Testis (tissue), 2 donors: ENCODE data around the gene CDH4.

Source experiments
- CTCF ChIP-seq, 3 experiments: fragments of 450-650 bp in 2 of 3; fragments of 200-600 bp in 1 of 3; sonication (generic) in 1 of 3; IDR thresholded peaks; one replicate each; pipeline ENCODE4 v1.5.1; 2016 to 2019; ENCODE audit warnings: antibody characterized with exemption in 3 of 3, mild to moderate bottlenecking in 2 of 3, moderate library complexity in 1 of 3
- POLR2A ChIP-seq: fragments of 450-650 bp; IDR thresholded peaks from one replicate; pipeline ENCODE4 v1.6.1; 2017; ENCODE audit warnings: antibody characterized with exemption, mild to moderate bottlenecking, moderate library complexity

- TF ChIP-seq CTCF (IDR thresholded peaks at IDR 0.05) (no peak), POLR2A (no peak)
Measured at GRCh38 chr20:61744691-61745396, 492.8 kb downstream of the CDH4 start.
